GM19328 (cell line): ENCODE data around the gene SLC39A13.

Source experiments
- ATAC-seq: cut with Tn5 transposase; IDR thresholded peaks from one replicate; pipeline ENCODE4 v1.9.1; 2021; ENCODE audit warnings: mild to moderate bottlenecking, moderate library complexity; ENCODE audit not compliant: unreplicated experiment

SLC39A13 gene

GRCh38 chr11:47383071-47383470 lies 25.3 kb upstream of the SLC39A13 start:
- no peak for ATAC-seq

DNA sequence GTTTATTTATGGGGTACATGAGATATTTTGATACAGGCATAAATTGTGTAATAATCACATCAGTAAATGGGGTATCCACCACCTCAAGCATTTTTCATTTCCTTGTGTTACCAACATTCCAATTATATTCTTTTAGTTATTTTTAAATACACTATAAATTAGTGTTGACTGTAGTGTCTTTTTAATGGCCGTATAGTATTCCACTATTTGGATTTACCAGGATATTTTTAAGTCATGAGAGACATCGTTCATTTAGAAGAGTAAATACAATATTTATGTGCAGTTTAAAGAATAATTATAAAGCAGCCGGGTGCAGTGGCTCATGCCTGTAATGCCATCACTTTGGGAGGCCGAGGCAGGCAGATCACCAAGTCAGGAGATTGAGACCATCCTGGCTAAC lies 23.9 kb upstream of the SLC39A13 start:
- ATAC-seq: no peak

DNA sequence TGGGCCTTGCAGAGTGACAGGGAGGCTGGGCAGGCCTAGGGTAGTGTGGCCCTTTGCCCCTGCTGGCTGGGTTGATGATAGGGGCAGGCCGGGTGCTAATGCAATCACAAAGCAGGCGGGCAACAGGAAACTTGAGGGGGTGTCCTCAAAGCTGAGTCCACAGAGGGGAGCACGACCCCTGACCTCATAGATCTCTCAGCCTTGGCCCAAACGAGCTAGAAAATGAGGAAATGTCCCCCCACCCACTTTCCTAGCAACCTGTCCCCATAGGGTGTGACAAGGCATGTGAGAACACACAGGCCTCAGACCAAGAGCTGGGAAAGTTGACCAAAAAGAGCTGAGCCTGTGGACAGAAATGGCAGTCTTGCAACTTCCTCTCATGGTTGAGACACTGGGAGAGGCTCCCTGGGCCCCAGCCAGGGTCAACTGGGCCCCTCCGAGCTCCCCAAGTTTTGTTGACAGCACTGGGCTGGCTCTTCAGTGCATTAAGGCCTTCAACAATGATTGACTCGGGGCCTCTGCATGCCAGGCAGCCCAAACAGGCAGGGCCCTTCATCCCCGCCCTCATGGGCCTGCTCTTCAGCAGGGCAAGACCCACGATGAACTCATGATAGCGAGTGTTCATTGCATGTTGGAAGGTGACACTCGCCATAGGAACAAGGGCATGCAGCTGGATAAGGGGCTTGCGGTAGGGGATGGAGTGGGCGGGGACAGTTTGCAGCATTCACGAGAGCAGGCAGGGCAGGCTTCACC lies 20.3 kb upstream of the SLC39A13 start:
- no peak for ATAC-seq

- ATAC-seq: no peak
These were observed 19.5 kb upstream of the SLC39A13 start for GRCh38 chr11:47388697-47389576.

DNA sequence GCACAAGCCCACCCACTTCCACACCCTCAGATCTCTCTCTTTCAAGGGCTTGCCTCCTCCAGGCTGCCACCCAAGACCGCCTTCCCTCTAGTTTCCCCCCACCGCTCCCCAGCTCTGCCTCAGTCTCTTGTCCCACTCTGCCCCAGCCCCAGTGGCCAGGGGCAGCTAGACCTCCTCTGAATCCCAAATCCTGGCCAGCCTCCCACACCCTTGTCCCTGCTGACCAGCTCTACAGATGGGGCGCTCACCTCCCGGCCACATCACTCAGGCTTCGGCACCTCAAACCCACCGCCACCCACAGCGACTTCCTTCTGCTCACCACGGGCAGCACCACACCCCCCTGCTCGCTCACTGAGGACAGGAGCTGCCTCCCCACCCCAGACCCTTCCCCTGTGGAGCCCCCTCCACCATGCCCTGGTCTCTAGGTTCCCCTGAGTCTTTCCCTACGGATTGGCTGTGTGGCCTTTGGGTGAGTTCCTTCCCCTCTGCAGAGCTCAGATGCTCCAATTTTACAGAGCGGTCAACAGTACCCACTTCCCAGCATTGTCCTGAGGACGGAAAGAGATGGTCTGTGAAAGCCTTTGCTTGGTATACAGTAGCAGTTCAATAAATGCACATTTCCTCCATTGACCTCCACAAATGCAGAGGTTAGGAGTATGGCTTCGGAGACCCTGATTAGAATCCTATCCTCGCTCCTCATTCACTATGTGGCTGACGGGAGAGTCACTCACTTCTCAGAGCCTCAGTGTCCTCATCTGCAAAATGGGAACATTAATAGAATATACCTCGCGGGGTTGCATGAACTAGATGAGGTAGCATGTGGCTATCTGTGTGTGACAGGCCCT lies 18.6 kb upstream of the SLC39A13 start:
- no peak for ATAC-seq

GRCh38 chr11:47390422-47390760 lies 18.0 kb upstream of the SLC39A13 start:
- ATAC-seq: no peak

GRCh38 chr11:47391077-47391583 lies 17.3 kb upstream of the SLC39A13 start:
- no peak for ATAC-seq

DNA sequence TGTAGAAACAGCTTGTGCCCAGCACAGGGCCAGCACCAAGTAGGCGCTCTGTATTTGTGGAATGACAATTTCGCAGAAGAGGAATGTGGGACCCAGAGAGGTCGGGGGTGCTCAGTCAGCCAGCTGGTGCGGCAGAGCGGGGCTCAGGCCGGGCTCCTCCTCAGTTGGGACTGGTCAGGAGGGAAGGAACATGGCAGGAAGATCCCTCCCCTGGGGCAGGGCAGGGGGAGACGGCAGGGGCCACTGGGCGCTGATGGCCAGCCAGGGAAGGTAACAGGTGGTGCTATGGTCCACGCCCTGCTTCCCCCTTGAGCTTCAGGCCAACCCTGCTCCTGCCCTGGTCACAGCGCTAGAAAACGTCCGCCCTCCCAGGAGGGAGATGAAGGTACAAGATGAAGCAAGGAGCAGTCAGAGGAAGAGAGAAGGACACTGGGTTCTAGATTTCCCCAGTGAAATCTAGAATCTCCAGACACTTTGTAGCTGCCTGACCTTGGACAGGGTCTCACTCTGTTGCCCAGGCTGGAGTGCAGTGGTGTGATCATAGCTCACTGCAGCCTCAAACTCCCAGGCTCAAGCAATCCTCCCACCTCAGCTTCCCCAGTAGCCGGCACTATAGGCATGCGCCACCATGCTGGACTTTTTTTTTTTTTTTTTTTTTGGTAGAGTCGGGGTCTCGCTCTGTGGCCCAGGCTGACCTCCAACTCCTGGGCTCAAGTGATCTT lies 16.5 kb upstream of the SLC39A13 start:
- ATAC-seq: no peak

- ATAC-seq: no peak
These were observed 15.7 kb upstream of the SLC39A13 start for GRCh38 chr11:47392546-47393162.

DNA sequence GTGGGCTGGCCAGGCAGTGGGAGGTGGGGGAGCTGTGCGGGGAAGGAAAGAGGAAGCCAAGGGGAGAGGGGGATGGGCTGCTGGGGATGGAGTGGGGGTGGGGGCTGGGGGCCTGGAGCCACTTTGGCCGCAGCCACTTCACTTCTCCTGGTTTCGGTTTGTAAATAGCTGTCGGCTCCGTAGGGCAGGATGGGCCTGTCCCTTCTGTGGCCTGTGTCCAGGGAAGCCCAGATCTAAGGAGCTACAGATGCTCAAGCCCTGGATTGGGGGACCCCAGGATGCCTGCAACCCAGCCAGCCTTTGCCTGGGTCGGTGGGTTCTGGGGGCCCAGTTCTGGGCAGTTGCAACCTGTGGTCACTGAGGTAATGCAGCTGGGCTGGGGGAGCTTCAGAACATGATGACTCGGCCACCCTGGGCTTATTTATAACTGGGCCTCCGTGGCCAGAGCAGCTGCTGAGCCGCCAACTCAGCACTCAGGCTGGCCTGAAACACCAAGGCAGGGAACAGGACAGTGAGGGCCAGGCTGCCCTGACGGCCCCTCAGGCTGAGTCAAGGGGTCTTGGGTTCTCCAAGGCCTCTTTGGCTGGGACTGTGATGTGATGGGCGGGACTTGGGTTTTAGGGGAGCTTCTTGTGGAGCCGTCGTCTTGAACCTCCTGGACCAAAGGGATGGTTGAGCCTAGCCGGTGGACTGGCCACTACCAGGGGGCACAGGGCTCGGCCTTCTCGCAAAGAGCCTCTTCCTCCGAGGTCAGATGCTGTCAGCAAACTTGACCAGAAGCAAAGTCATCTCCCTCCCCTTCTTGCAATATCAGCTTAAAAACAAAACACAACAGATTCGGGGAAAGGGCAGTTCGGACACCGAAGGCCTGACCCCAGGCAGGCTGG lies 15.0 kb upstream of the SLC39A13 start:
- no peak for ATAC-seq

- no peak for ATAC-seq
These were observed 14.4 kb upstream of the SLC39A13 start for GRCh38 chr11:47394050-47394321.

- no peak for ATAC-seq
These were observed 13.8 kb upstream of the SLC39A13 start for GRCh38 chr11:47394322-47395222.

DNA sequence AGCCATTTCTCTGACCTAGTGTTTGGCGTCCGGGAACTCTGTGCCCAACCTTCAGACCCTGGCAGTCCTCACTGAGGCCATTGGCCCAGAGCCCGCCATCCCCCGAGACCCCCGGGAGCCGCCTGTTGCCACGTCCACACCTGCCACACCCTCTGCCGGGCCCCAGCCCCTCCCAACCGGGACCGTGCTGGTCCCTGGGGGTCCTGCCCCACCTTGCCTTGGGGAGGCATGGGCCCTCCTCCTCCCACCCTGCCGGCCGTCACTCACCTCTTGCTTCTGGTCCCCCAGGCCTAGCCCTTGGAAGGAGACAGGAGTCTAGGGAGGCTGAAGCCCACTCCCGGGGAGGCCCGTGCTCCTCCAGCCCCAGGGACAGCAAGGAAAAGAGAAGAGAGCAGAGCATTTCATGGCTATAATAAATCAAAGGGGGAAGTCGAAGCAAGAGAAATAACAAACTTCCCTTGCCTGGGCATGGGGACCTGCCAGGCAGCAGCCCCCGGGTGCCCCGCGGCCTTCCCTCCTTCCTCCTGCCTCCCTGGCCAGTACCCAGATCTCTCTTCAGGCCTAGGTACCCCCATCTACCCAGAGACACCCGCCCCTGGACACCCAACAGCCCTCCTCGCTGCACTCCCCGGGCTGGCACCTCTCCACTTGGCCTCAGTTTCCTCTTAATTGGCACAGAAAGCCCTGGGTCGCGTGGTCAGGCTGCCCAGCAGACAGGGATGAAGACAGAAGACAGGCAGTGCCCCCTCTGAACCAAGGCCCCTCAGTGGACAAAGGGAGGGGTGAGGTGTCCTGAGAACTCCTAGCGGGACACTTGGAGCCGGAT lies 13.0 kb upstream of the SLC39A13 start:
- ATAC-seq: no peak

DNA sequence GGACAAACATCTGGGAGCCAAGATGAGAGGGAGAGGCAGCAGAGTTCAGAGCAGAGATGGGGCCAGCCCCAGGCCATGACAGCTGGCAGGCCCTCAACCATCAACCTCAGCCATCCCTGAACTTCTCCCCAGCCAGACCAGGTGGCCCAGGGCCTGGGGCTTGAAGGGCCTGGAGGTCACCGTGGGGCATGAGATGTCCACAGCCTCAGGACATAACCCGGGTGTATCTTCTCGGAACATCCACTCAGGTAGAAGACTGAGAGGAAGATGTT lies 12.4 kb upstream of the SLC39A13 start:
- ATAC-seq: no peak

GRCh38 chr11:47398011-47398410 lies 10.4 kb upstream of the SLC39A13 start:
- ATAC-seq: no peak

- no peak for ATAC-seq
These were observed 9.8 kb upstream of the SLC39A13 start for GRCh38 chr11:47398551-47398950.

- peak; percentile 27 for ATAC-seq
These were observed 8.3 kb upstream of the SLC39A13 start for GRCh38 chr11:47399860-47400767.
